DOHH2 (cell line): ENCODE results near the gene STARD10.

Source experiments
- H3F3A ChIP-seq: fragments of 200-600 bp; sonication (generic), shearing (Covaris generic); 2 replicates; pipeline ENCODE4 v1.6.0; 2016; ENCODE audit warnings: antibody characterized with exemption, mild to moderate bottlenecking; ENCODE audit not compliant: control insufficient read depth, insufficient read depth
- H3K27ac ChIP-seq: fragments of 200-600 bp; sonication (generic); 2 replicates; pipeline ENCODE4 v1.5.1; 2014; ENCODE audit warnings: low read depth, mild to moderate bottlenecking, low read length, moderate library complexity
- H3K27me3 ChIP-seq: fragments of 200-600 bp; sonication (generic); 2 replicates; pipeline ENCODE4 v1.6.1; 2014; ENCODE audit warnings: mild to moderate bottlenecking, low read length, mixed read lengths; ENCODE audit not compliant: control insufficient read depth
- H3K36me3 ChIP-seq: fragments of 200-600 bp; sonication (generic); 2 replicates; pipeline ENCODE4 v1.6.1; 2014; ENCODE audit warnings: mild to moderate bottlenecking, low read length, moderate library complexity, mixed read lengths; ENCODE audit not compliant: control insufficient read depth
- H3K4me1 ChIP-seq: fragments of 200-600 bp; sonication (generic); 2 replicates; pipeline ENCODE4 v1.6.1; 2014; ENCODE audit warnings: mild to moderate bottlenecking, low read length, mixed read lengths; ENCODE audit not compliant: control insufficient read depth
- H3K4me2 ChIP-seq: fragments of 200-600 bp; sonication (generic); 2 replicates; pipeline ENCODE4 v1.6.0; 2014; ENCODE audit warnings: mild to moderate bottlenecking, low read length, moderate library complexity
- H3K4me3 ChIP-seq: fragments of 200-600 bp; sonication (generic); 2 replicates; pipeline ENCODE4 v1.5.1; 2014; ENCODE audit warnings: mild to moderate bottlenecking, low read length, mixed read lengths
- H3K79me2 ChIP-seq: fragments of 200-600 bp; sonication (generic); 2 replicates; pipeline ENCODE4 v1.6.1; 2014; ENCODE audit warnings: mild to moderate bottlenecking, low read length, mixed read lengths; ENCODE audit not compliant: control insufficient read depth
- H3K9me2 ChIP-seq: fragments of 200-600 bp; sonication (generic); replicated peaks from 2 replicates; pipeline ENCODE4 v1.6.1; 2014; ENCODE audit warnings: mild to moderate bottlenecking, low read length, mixed read lengths; ENCODE audit not compliant: control insufficient read depth
- H3K9me3 ChIP-seq: fragments of 200-600 bp; sonication (generic); 2 replicates; pipeline ENCODE4 v1.6.1; 2014; ENCODE audit warnings: antibody characterized with exemption, low read length, mixed read lengths; ENCODE audit not compliant: control insufficient read depth, insufficient read depth
- H4K20me1 ChIP-seq: fragments of 200-600 bp; sonication (generic); 2 replicates; pipeline ENCODE4 v1.6.0; 2014; ENCODE audit warnings: low read depth, mild to moderate bottlenecking, antibody characterized with exemption, low read length, moderate library complexity; ENCODE audit not compliant: control insufficient read depth, insufficient read depth
- EZH2phosphoT487 ChIP-seq: fragments of 200-600 bp; sonication (generic); IDR thresholded peaks from 2 replicates; pipeline ENCODE4 v1.6.1; 2017; ENCODE audit warnings: borderline replicate concordance, mild to moderate bottlenecking, antibody characterized with exemption, low read length, moderate library complexity, mixed read lengths
- TF ChIP-seq, protein P1 (sequence below): fragments of 200-600 bp; sonication (generic); IDR thresholded peaks from one replicate; pipeline ENCODE4 v1.5.1; 2014; ENCODE audit warnings: antibody characterized with exemption, mild to moderate bottlenecking, low read depth, low read length; ENCODE audit not compliant: poor library complexity, severe bottlenecking

STARD10 gene

DNA sequence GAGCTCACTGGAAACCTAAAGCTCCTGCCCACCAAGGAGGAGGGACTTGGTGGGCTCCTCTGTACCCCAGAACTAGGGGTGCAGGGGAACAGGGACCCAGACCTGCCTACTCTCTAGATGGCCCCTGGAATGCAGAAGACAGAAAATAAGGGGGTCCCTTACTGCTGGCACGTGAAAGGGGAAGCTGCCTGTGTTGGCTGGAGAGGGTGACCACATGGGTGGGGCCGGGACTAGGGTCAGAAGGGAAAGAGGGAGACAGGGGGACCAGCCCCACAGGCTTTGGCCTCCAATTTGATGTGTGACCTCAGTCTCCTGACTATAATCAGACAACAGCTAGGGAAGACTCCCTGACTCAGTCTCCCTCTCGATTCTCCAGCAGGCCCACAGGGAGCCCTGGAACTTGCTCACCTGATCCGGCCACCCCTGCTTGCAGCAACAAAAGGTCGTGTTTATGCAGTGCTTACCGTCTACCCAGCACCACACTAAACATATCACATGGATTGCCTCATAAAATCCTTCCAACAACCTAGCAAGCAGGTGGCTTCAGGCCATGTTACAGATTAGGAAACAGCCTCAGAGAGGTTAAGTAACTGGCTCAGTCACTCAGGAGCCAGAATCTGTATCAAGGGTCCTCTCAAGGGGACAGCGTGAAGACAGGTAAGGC lies 51.9 kb downstream of the STARD10 start:
- Histone ChIP-seq H3K27me3 (no peaks in the 10 kb centered on the region), H3K4me1 (peaks cover 88% of the 10 kb centered on the region), H3F3A (peaks cover 34% of the 10 kb centered on the region), H4K20me1 (peaks cover 4% of the 10 kb centered on the region), H3K27ac (peak overlapping the region; percentile 13; the same call in 1 of the 2 replicates), H3K9me3 (no peaks in the 10 kb centered on the region), H3K79me2 (peaks cover 44% of the 10 kb centered on the region), H3K4me3 (no peak overlapping the region), H3K36me3 (no peaks in the 10 kb centered on the region), H3K9me2 (no peaks in the 10 kb centered on the region), H3K4me2 (peak overlapping the region; percentile 76; the same call in 1 of the 2 replicates)
- TF ChIP-seq EZH2phosphoT487, result no peak
- TF ChIP-seq, protein P1, sequence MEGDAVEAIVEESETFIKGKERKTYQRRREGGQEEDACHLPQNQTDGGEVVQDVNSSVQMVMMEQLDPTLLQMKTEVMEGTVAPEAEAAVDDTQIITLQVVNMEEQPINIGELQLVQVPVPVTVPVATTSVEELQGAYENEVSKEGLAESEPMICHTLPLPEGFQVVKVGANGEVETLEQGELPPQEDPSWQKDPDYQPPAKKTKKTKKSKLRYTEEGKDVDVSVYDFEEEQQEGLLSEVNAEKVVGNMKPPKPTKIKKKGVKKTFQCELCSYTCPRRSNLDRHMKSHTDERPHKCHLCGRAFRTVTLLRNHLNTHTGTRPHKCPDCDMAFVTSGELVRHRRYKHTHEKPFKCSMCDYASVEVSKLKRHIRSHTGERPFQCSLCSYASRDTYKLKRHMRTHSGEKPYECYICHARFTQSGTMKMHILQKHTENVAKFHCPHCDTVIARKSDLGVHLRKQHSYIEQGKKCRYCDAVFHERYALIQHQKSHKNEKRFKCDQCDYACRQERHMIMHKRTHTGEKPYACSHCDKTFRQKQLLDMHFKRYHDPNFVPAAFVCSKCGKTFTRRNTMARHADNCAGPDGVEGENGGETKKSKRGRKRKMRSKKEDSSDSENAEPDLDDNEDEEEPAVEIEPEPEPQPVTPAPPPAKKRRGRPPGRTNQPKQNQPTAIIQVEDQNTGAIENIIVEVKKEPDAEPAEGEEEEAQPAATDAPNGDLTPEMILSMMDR, result no peak

DNA sequence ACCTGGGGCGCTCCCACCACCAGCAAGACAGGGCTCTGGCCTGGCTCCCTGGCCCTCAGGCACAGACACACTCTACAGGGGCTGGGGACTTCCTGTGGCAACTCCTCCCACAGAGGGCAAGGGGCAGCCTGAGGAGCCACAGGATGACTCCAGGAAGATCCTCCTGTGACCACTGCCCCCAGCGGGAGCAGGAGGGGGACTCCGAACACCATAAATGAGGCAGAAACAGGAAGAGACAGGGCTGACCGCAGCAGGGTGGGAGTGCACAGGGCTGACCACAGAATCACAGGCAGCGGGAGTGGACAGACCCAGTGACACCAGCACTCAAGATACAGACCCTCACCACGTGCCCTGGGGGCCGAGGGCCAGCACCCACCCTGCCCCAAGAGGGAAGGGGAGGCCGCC lies 52.4 kb downstream of the STARD10 start:
- no peaks in the 10 kb centered on the region for H3K9me2 ChIP-seq
- H3K4me2 ChIP-seq, result peak overlapping the region; percentile 76
- peak overlapping the region; percentile 13; the same call in 1 of the 2 replicates for H3K27ac ChIP-seq
- H3K9me3 ChIP-seq, result no peaks in the 10 kb centered on the region
- H3K79me2 ChIP-seq, result peaks cover 49% of the 10 kb centered on the region
- TF ChIP-seq, protein P1, result no peak
- TF ChIP-seq EZH2phosphoT487, result no peak
- peaks cover 4% of the 10 kb centered on the region for H4K20me1 ChIP-seq
- H3K27me3 ChIP-seq, result no peaks in the 10 kb centered on the region
- H3K4me1 ChIP-seq, result peaks cover 93% of the 10 kb centered on the region
- peaks cover 34% of the 10 kb centered on the region for H3F3A ChIP-seq
- no peaks in the 10 kb centered on the region for H3K36me3 ChIP-seq
- H3K4me3 ChIP-seq, result no peak overlapping the region

- Histone ChIP-seq H4K20me1 (peaks cover 4% of the 10 kb centered on the region), H3K9me3 (no peaks in the 10 kb centered on the region), H3K9me2 (no peaks in the 10 kb centered on the region), H3F3A (peaks cover 34% of the 10 kb centered on the region), H3K27me3 (no peaks in the 10 kb centered on the region), H3K4me1 (peaks cover 96% of the 10 kb centered on the region), H3K27ac (peak overlapping the region; percentile 78), H3K36me3 (no peaks in the 10 kb centered on the region), H3K79me2 (peaks cover 50% of the 10 kb centered on the region), H3K4me2 (peak overlapping the region; percentile 76), H3K4me3 (peak overlapping the region; percentile 13; the same call in 1 of the 2 replicates)
- TF ChIP-seq, protein P1, result no peak
- no peak for TF ChIP-seq EZH2phosphoT487
Observed at GRCh38 chr11:72740562-72741428, 53.1 kb downstream of the STARD10 start.
